Ovary (tissue), 9 donors: ENCODE results near the gene SLC30A3. TPM values are rescaled to one million over a fixed set of nuclear protein-coding genes. Genes with fewer than 3 reads are reported as not detected.

Source experiments
- DNase-seq, 5 donors: peaks; one replicate each; pipeline ENCODE4 v3.0.0-alpha.2; 2019 to 2020
- H3K27ac ChIP-seq, 2 donors: fragments of 200-600 bp; one replicate each; pipeline versions ENCODE4 v1.5.1 to v1.8.0; 2019 to 2022
- H3K27me3 ChIP-seq: fragments of 200-600 bp; one replicate; pipeline ENCODE4 v1.8.0; 2022
- H3K36me3 ChIP-seq: fragments of 200-600 bp; sonication (generic); one replicate; pipeline ENCODE4 v1.5.1; 2019
- H3K4me1 ChIP-seq: one replicate; pipeline ENCODE4 v1.8.1; 2013; ENCODE audit warnings: mild to moderate bottlenecking, moderate library complexity; ENCODE audit not compliant: insufficient read depth
- H3K4me3 ChIP-seq: fragments of 200-600 bp; sonication (generic); one replicate; pipeline ENCODE4 v1.5.1; 2017
- H3K9me3 ChIP-seq, 2 donors: fragments of 200-600 bp in 1 of 2; sonication (generic) in 1 of 2; one replicate each; pipeline versions ENCODE4 v1.5.1 to v1.8.1; 2013 to 2019; ENCODE audit warnings: mild to moderate bottlenecking in 1 of 2, moderate library complexity in 1 of 2
- EP300 ChIP-seq: sonication (generic); formaldehyde crosslinking; IDR thresholded peaks from one replicate; pipeline ENCODE4 v1.6.1; 2017; ENCODE audit warnings: antibody characterized with exemption
- POLR2A ChIP-seq: fragments of 450-650 bp; IDR thresholded peaks from one replicate; pipeline ENCODE4 v1.6.1; 2017; ENCODE audit warnings: antibody characterized with exemption, mild to moderate bottlenecking, moderate library complexity
- WGBS, 3 donors: extraction: QIAGEN DNeasy Blood & Tissue Kit in 1 of 3; methylation state at CpG; one replicate each; pipeline versions ENCODE4 v1.1.5 to v1.1.7; 2013 to 2017; 5-methylcytosine and 5-hydroxymethylcytosine counted together
- intact Hi-C, 4 donors: fragments of 100-400 bp; cut with DNase I; formaldehyde crosslinking; loops; one replicate each; pipeline versions ENCODE4 v1.11.0 to v1.15.1; 2022 to 2023
- polyA plus RNA-seq, 2 donors: library from polyadenylated mRNA; stranded (reverse); fragments of 200-250 nt in 1 of 2; fragments of 350-450 nt in 1 of 2; fragmentation: Illumina TruSeq in 1 of 2; extraction: RNeasy Lipid Tissue Mini Kit (QIAGEN cat#74804) in 1 of 2; gene quantifications; one replicate each; pipeline ENCODE4 v1.2.3, GENCODE V29; 2013 to 2014
- total RNA-seq, 7 donors: library from RNA; depleted of rRNA in 2 of 7; stranded (reverse); fragments of >200 nt in 2 of 7; fragmentation: NEBNext Ultra II Directional in 3 of 7; extraction: Animal tissue kit (Norgen Biotek cat#: 25700) in 3 of 7; gene quantifications; one replicate each; pipeline versions ENCODE4 v1.1.0 to v1.2.4, GENCODE V29; 2016 to 2023
- TF ChIP-seq, protein P1 (sequence below), 3 donors: fragments of 450-650 bp in 2 of 3; fragments of 200-600 bp in 1 of 3; IDR thresholded peaks; one replicate each; pipeline versions ENCODE4 v1.5.1 to v1.8.0; 2016 to 2022; ENCODE audit warnings: antibody characterized with exemption in 3 of 3, mild to moderate bottlenecking in 1 of 3
- donor health status: DM: no; HTN: no; CAD: no; lungs with moderate emphysema.
- donor health status: DM: no; HTN: no; CAD: no.
- donor health status: Bipolar disorder and iron deficiency.
- donor health status: DM: yes; HTN: yes; CAD: no.
- donor health status: DM: no; HTN: no; CAD: no.
- donor health status: DM: yes; HTN: yes; CAD: no.

SLC30A3 gene
- total and polyA plus RNA-seq, 9 donors, result 0.23 to 1.1 (median 0.36) TPM; not detected in 3

DNA sequence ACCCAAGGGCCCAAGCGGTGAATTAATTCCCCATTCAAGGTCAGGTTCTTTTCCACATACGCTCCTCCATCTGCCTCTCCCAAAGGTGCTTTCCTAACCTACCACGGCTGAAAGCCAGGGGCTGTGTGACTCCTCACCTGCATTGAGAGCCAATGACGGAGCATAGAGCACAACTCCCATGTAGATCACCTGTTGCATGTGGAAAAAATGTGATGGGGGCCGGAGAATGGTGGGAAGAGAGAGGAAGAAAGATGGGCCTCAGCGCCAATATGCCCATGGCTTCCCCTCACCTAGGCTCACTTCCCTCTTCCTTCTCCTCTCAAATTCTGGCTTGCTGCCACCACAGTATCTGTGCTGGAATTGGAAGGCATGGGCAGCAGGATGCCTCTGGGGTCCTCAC lies 56.5 kb downstream of the SLC30A3 start:
- no peaks in the 10 kb centered on the region for H3K36me3 ChIP-seq
- no peak overlapping the region for H3K27ac ChIP-seq
- TF ChIP-seq, protein P1, sequence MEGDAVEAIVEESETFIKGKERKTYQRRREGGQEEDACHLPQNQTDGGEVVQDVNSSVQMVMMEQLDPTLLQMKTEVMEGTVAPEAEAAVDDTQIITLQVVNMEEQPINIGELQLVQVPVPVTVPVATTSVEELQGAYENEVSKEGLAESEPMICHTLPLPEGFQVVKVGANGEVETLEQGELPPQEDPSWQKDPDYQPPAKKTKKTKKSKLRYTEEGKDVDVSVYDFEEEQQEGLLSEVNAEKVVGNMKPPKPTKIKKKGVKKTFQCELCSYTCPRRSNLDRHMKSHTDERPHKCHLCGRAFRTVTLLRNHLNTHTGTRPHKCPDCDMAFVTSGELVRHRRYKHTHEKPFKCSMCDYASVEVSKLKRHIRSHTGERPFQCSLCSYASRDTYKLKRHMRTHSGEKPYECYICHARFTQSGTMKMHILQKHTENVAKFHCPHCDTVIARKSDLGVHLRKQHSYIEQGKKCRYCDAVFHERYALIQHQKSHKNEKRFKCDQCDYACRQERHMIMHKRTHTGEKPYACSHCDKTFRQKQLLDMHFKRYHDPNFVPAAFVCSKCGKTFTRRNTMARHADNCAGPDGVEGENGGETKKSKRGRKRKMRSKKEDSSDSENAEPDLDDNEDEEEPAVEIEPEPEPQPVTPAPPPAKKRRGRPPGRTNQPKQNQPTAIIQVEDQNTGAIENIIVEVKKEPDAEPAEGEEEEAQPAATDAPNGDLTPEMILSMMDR (IDR thresholded peaks at IDR 0.05), result no peak
- H3K27me3 ChIP-seq, result no peaks in the 10 kb centered on the region
- H3K4me3 ChIP-seq, result no peak overlapping the region
- H3K4me1 ChIP-seq, result peaks cover 2% of the 10 kb centered on the region
- intact Hi-C loops, result loop anchor here in 1 of 4 donors (10.0 kb wide), 1 partner anchor 242 kb away; no protein-coding TSS in a partner anchor
- WGBS, 3 donors, result 93 to 97% (median 95%) methylated on average over 6 of the region's 6 CpGs
- H3K9me3 ChIP-seq, result no peaks in the 10 kb centered on the region
- DNase-seq, result no peak

DNA sequence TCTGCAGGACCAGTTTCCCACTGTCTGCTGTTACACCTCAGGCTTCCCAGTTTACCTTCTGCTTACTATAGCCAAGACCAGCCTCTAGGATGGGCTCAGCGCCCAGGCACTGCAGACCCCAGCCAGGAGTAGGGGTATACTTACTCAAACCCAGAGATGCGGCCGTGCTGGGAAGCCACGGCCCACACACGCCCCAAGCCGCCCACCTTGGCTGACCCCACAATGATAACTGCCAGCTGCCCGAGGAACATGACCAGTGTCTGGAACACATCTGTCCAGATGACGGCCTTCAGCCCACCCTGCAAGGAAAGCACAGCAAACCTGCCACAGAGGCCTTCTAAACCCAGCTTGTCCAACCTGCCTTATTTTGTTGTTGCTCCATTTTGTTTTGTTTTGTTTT lies 57.6 kb downstream of the SLC30A3 start:
- H3K9me3 ChIP-seq, result no peaks in the 10 kb centered on the region
- DNase-seq, result peak in 2 of 5 donors; percentile 54 to 74
- WGBS, 3 donors, result 17 to 26% (median 20%) methylated on average over 8 of the region's 8 CpGs
- H3K27me3 ChIP-seq, result no peaks in the 10 kb centered on the region
- TF ChIP-seq, protein P1 (IDR thresholded peaks at IDR 0.05), result no peak
- TF ChIP-seq EP300 (no peak), POLR2A (no peak)
- intact Hi-C loops, result loop anchor here in 1 of 4 donors (10.0 kb wide), 1 partner anchor 240 kb away; no protein-coding TSS in a partner anchor
- no peaks in the 10 kb centered on the region for H3K36me3 ChIP-seq
- H3K4me3 ChIP-seq, result no peak overlapping the region
- no peak overlapping the region for H3K27ac ChIP-seq
- peaks cover 2% of the 10 kb centered on the region for H3K4me1 ChIP-seq

DNA sequence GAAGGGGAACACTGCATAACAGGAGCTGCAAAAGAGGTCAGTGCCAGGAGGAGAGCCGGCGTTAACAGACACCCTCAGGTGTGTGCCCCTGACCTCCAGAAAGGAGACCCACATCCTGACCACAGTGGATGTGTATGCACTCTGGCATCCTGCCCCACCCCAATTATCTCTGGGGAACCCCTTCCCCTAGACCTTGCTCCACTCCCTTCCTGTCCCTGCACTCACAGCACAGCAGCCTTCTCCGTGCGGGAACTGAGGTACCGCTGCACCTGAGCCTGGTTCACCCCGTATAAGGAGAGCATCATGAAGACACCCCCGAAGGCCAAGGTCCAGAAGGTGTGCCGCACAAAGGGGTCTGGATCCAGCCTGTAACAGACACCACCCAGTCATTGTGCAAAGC lies 58.3 kb downstream of the SLC30A3 start:
- no peak for DNase-seq
- TF ChIP-seq POLR2A (no peak), EP300 (no peak)
- TF ChIP-seq, protein P1 (IDR thresholded peaks at IDR 0.05), result no peak
- Histone ChIP-seq H3K27me3 (no peaks in the 10 kb centered on the region), H3K4me1 (peaks cover 2% of the 10 kb centered on the region), H3K9me3 (no peaks in the 10 kb centered on the region), H3K27ac (no peak overlapping the region), H3K36me3 (no peaks in the 10 kb centered on the region), H3K4me3 (no peak overlapping the region)
- 89 to 94% (median 91%) methylated on average over 8 of the region's 8 CpGs for WGBS, 3 donors
- intact Hi-C loops, result loop anchor here in 1 of 4 donors (10.0 kb wide), 1 partner anchor 240 kb away; no protein-coding TSS in a partner anchor

DNA sequence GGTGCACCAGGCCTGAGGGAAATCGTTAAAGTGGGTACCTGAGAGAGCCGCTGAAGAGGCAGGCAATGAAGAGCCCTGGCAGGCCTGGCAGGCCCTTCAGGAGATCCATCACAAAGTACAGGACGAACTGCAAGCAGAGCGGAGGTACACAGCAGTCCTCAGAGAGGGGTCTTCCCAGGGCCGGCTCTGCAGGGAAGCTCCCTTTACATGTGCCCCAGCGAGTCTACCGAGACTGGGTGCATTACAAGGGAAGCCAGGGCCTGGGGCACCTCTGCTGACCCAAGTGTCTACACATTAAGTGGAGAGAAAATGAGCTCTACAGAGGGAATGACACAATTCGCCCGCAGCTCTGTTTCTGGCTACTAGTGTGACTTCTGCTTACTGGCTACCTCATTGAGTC lies 59.1 kb downstream of the SLC30A3 start:
- whole genome bisulfite sequencing, 3 donors, result 95 to 97% (median 97%) methylated on average over 9 of the region's 9 CpGs
- no peaks in the 10 kb centered on the region for H3K36me3 ChIP-seq
- H3K27ac ChIP-seq, result no peak overlapping the region

More for the DNA sequence above, 59.1 kb downstream of the SLC30A3 start:
- Histone ChIP-seq H3K4me1 (peaks cover 2% of the 10 kb centered on the region), H3K27me3 (no peaks in the 10 kb centered on the region), H3K4me3 (no peak overlapping the region), H3K9me3 (no peaks in the 10 kb centered on the region)
- TF ChIP-seq, protein P1 (IDR thresholded peaks at IDR 0.05), result no peak
- no peak for TF ChIP-seq EP300
- TF ChIP-seq POLR2A, result no peak
- intact Hi-C loops, result loop anchor here in 1 of 4 donors (10.0 kb wide), 1 partner anchor 239 kb away; no protein-coding TSS in a partner anchor
- no peak for DNase-seq

Other genes with a start within 250 kb of the SLC30A3 start
- 100 to 1,000 TPM in 1 of 7 donors, 10 to 100 TPM in 6; 26.5 to 101 (median 73.9) TPM for gene TMEM214, start 230.1 kb downstream of the SLC30A3 start, total RNA-seq
- gene TMEM214, start 230.1 kb downstream of the SLC30A3 start, polyA plus RNA-seq, result 10 to 100 TPM; 41.7 to 66.2 TPM
- gene AGBL5, start 211.4 kb downstream of the SLC30A3 start, total RNA-seq, result 10 to 100 TPM; 11.7 to 26.9 (median 23.9) TPM
- gene AGBL5, start 211.4 kb downstream of the SLC30A3 start, polyA plus RNA-seq, result 10 to 100 TPM; 17.6 to 24.8 TPM
- 100 to 1,000 TPM; 201 to 319 (median 264) TPM for gene OST4, start 191.4 kb downstream of the SLC30A3 start, total RNA-seq
- gene OST4, start 191.4 kb downstream of the SLC30A3 start, polyA plus RNA-seq, result 100 to 1,000 TPM; 379 to 588 TPM
- gene EMILIN1, start 184.4 kb downstream of the SLC30A3 start, total RNA-seq, result 100 to 1,000 TPM; 121 to 321 (median 264) TPM
- gene EMILIN1, start 184.4 kb downstream of the SLC30A3 start, polyA plus RNA-seq, result 100 to 1,000 TPM in 1 of 2 donors, 1 to 10 TPM in 1; 8.6 to 177 TPM
- 10 to 100 TPM in 1 of 7 donors, 1 to 10 TPM in 6; 1.3 to 10.7 (median 8.0) TPM for gene KHK, start 176.3 kb downstream of the SLC30A3 start, total RNA-seq
- gene KHK, start 176.3 kb downstream of the SLC30A3 start, polyA plus RNA-seq, result 1 to 10 TPM; 2.7 to 3.9 TPM
- 10 to 100 TPM in 5 of 7 donors, 1 to 10 TPM in 2; 7.9 to 23.9 (median 17.6) TPM for gene CGREF1, start 143.9 kb downstream of the SLC30A3 start, total RNA-seq
- gene CGREF1, start 143.9 kb downstream of the SLC30A3 start, polyA plus RNA-seq, result 1 to 10 TPM; 7.9 to 9.5 TPM
- 1 to 10 TPM in 5 of 7 donors, not detected in 2; 1.1 to 2.4 (median 1.5) TPM for gene ABHD1, start 139.2 kb downstream of the SLC30A3 start, total RNA-seq
- 1 to 10 TPM in 1 of 2 donors, under 1 TPM in 1; 0.86 to 1.6 TPM for gene ABHD1, start 139.2 kb downstream of the SLC30A3 start, polyA plus RNA-seq
- 100 to 1,000 TPM in 1 of 7 donors, 10 to 100 TPM in 6; 42.7 to 113 (median 70.8) TPM for gene PREB, start 128.4 kb downstream of the SLC30A3 start, total RNA-seq
- gene PREB, start 128.4 kb downstream of the SLC30A3 start, polyA plus RNA-seq, result 10 to 100 TPM; 43.5 to 62.3 TPM
- not detected for gene PRR30, start 123.6 kb downstream of the SLC30A3 start, total RNA-seq
- not detected for gene PRR30, start 123.6 kb downstream of the SLC30A3 start, polyA plus RNA-seq
- gene TCF23, start 114.0 kb downstream of the SLC30A3 start, total RNA-seq, result 10 to 100 TPM in 5 of 7 donors, 1 to 10 TPM in 2; 8.4 to 72.2 (median 41.7) TPM
- gene TCF23, start 114.0 kb downstream of the SLC30A3 start, polyA plus RNA-seq, result 10 to 100 TPM; 31.7 to 56.1 TPM
- 100 to 1,000 TPM; 123 to 198 (median 135) TPM for gene ATRAID, start 51.0 kb downstream of the SLC30A3 start, total RNA-seq
- 100 to 1,000 TPM; 199 to 318 TPM for gene ATRAID, start 51.0 kb downstream of the SLC30A3 start, polyA plus RNA-seq
- gene SLC5A6, start 50.8 kb downstream of the SLC30A3 start, total RNA-seq, result 10 to 100 TPM; 14.2 to 37.9 (median 21.4) TPM
- 10 to 100 TPM; 11.2 to 13.9 TPM for gene SLC5A6, start 50.8 kb downstream of the SLC30A3 start, polyA plus RNA-seq
- 10 to 100 TPM; 15.3 to 53.9 (median 36.3) TPM for gene CAD, start 45.7 kb downstream of the SLC30A3 start, total RNA-seq
- 10 to 100 TPM; 11.9 to 16.2 TPM for gene CAD, start 45.7 kb downstream of the SLC30A3 start, polyA plus RNA-seq
- under 1 TPM in 1 of 7 donors, not detected in 6; 0.56 TPM for gene DNAJC5G, start 12.4 kb upstream of the SLC30A3 start, total RNA-seq
- under 1 TPM; 0.16 to 0.83 TPM for gene DNAJC5G, start 12.4 kb upstream of the SLC30A3 start, polyA plus RNA-seq
- gene TRIM54, start 19.4 kb upstream of the SLC30A3 start, total RNA-seq, result under 1 TPM in 4 of 7 donors, not detected in 3; 0.12 to 0.72 (median 0.49) TPM
- under 1 TPM; 0.20 to 0.21 TPM for gene TRIM54, start 19.4 kb upstream of the SLC30A3 start, polyA plus RNA-seq
- 1 to 10 TPM; 1.4 to 5.6 (median 1.6) TPM for gene UCN, start 45.4 kb upstream of the SLC30A3 start, total RNA-seq
- 1 to 10 TPM in 1 of 2 donors, not detected in 1; 1.5 TPM for gene UCN, start 45.4 kb upstream of the SLC30A3 start, polyA plus RNA-seq
- gene MPV17, start 60.0 kb upstream of the SLC30A3 start, total RNA-seq, result 10 to 100 TPM; 47.0 to 64.3 (median 59.9) TPM
- 100 to 1,000 TPM in 1 of 2 donors, 10 to 100 TPM in 1; 61.8 to 169 TPM for gene MPV17, start 60.0 kb upstream of the SLC30A3 start, polyA plus RNA-seq
- 10 to 100 TPM; 32.8 to 57.7 (median 45.8) TPM for gene GTF3C2, start 93.7 kb upstream of the SLC30A3 start, total RNA-seq
- 10 to 100 TPM; 26.8 to 49.9 TPM for gene GTF3C2, start 93.7 kb upstream of the SLC30A3 start, polyA plus RNA-seq
- gene EIF2B4, start 107.3 kb upstream of the SLC30A3 start, total RNA-seq, result 10 to 100 TPM; 28.0 to 46.8 (median 39.0) TPM
- 10 to 100 TPM; 37.0 to 39.9 TPM for gene EIF2B4, start 107.3 kb upstream of the SLC30A3 start, polyA plus RNA-seq
- gene SNX17, start 107.6 kb upstream of the SLC30A3 start, total RNA-seq, result 100 to 1,000 TPM in 4 of 7 donors, 10 to 100 TPM in 3; 72.3 to 111 (median 100) TPM
- 10 to 100 TPM; 82.5 to 94.3 TPM for gene SNX17, start 107.6 kb upstream of the SLC30A3 start, polyA plus RNA-seq
- gene ZNF513, start 117.7 kb upstream of the SLC30A3 start, total RNA-seq, result 10 to 100 TPM in 6 of 7 donors, 1 to 10 TPM in 1; 4.8 to 24.1 (median 13.6) TPM
- 10 to 100 TPM in 1 of 2 donors, 1 to 10 TPM in 1; 3.4 to 11.0 TPM for gene ZNF513, start 117.7 kb upstream of the SLC30A3 start, polyA plus RNA-seq
- gene PPM1G, start 146.5 kb upstream of the SLC30A3 start, total RNA-seq, result 10 to 100 TPM; 27.2 to 57.4 (median 48.0) TPM
- gene PPM1G, start 146.5 kb upstream of the SLC30A3 start, polyA plus RNA-seq, result 10 to 100 TPM; 41.0 to 89.4 TPM
- 100 to 1,000 TPM in 1 of 7 donors, 10 to 100 TPM in 6; 50.8 to 108 (median 90.0) TPM for gene NRBP1, start 165.6 kb upstream of the SLC30A3 start, total RNA-seq
- 100 to 1,000 TPM in 1 of 2 donors, 10 to 100 TPM in 1; 79.0 to 169 TPM for gene NRBP1, start 165.6 kb upstream of the SLC30A3 start, polyA plus RNA-seq
- 10 to 100 TPM in 1 of 7 donors, 1 to 10 TPM in 6; 2.0 to 34.5 (median 4.4) TPM for gene KRTCAP3, start 179.3 kb upstream of the SLC30A3 start, total RNA-seq
- gene KRTCAP3, start 179.3 kb upstream of the SLC30A3 start, polyA plus RNA-seq, result 1 to 10 TPM in 1 of 2 donors, under 1 TPM in 1; 0.82 to 2.8 TPM
- 10 to 100 TPM; 37.0 to 52.1 (median 43.9) TPM for gene IFT172, start 226.7 kb upstream of the SLC30A3 start, total RNA-seq
- 10 to 100 TPM; 23.9 to 28.9 TPM for gene IFT172, start 226.7 kb upstream of the SLC30A3 start, polyA plus RNA-seq
- 100 to 1,000 TPM in 1 of 7 donors, 10 to 100 TPM in 6; 27.3 to 117 (median 53.1) TPM for gene FNDC4, start 232.2 kb upstream of the SLC30A3 start, total RNA-seq
- 10 to 100 TPM; 40.2 to 62.3 TPM for gene FNDC4, start 232.2 kb upstream of the SLC30A3 start, polyA plus RNA-seq
- gene GCKR, start 233.8 kb upstream of the SLC30A3 start, total RNA-seq, result 10 to 100 TPM in 3 of 7 donors, 1 to 10 TPM in 4; 1.3 to 14.5 (median 5.4) TPM
- 1 to 10 TPM; 4.6 to 4.7 TPM for gene GCKR, start 233.8 kb upstream of the SLC30A3 start, polyA plus RNA-seq